ENCODE data around the gene LIPG. TPM values are rescaled to one million over a fixed set of nuclear protein-coding genes. Genes with fewer than 3 reads are reported as not detected.
"Not testable (repeated sequence)": the region's sequence is repeated elsewhere in the genome, so short reads cannot be mapped to it uniquely, and the experiment has no call there.

Gene LIPG
- total RNA-seq, 1 donor from 2014 or later, result 0.88 TPM

DNA sequence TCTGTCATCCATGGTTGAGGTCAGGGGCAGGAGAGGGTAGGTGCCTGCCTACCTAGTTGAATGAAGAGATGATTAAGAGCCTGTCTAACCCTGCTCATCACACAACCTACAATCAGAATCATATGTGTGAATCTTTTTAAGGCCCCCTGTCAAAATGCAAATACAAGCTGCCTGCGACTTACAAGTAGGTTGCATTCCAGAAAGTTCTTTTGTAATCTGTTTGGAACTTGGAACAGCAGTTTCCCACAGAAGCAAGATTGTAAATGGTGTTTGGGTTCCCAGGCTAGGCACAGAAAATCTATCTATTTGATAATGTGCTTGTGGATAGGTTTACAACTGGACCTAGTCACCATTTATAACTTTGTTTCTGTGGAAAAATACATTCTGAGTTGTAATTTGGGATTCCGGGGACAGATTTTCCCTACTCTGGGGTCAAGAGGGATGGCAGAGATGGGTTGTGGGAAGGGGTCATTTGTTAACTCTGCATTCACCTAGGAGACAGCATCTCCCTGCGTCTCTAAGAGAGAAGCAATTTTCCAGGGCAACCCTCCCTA, 4.4 kb downstream of the LIPG start:
- H3K9me3 Mint-ChIP-seq, result no peaks in the 10 kb centered on the region
- no peak overlapping the region for H3K27ac Mint-ChIP-seq
- no peaks in the 10 kb centered on the region for H3K36me3 Mint-ChIP-seq (ENCODE audit: low read depth)
- H3K27me3 Mint-ChIP-seq (ENCODE audit: insufficient read depth), result peaks cover 52% of the 10 kb centered on the region
- DNase-seq (ENCODE audit: low spot score), result no peak
- intact Hi-C loops (cut with micrococcal nuclease), result loop anchor here (10.0 kb wide), 1 partner anchor 629 kb away; the partner anchor contains the start of gene MYO5B
- H3K4me1 Mint-ChIP-seq (ENCODE audit: low read depth), result peaks cover 24% of the 10 kb centered on the region
- no peak overlapping the region for H3K4me3 Mint-ChIP-seq

DNA sequence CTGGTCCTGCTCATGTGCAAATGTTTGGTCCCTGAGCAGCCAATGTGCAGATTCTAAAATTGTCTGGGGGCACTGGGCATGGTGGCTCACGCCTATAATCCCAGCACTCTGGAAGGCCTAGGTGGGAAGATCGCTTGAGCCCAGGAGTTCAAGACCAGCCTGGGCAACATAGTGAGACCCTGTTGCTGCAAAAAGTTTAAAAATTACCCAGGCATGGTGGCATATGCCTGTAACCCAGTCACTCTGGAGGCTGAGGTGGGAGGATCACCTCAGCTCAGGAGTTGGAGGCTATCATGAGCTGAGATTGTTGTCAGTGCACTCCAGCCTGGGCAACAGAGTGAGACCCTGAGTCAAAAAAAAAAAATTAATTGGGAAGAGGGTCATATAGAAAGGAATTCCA, 5.1 kb downstream of the LIPG start:
- Mint-ChIP-seq H3K9me3 (no peaks in the 10 kb centered on the region), H3K27ac (no peak overlapping the region), H3K4me3 (no peak overlapping the region), H3K27me3 (ENCODE audit: insufficient read depth) (peaks cover 46% of the 10 kb centered on the region), H3K36me3 (ENCODE audit: low read depth) (no peaks in the 10 kb centered on the region), H3K4me1 (ENCODE audit: low read depth) (peaks cover 18% of the 10 kb centered on the region)
- no peak for DNase-seq (ENCODE audit: low spot score)
- intact Hi-C loops (cut with micrococcal nuclease), result loop anchor here (10.0 kb wide), 1 partner anchor 628 kb away; the partner anchor contains the start of gene MYO5B

DNA sequence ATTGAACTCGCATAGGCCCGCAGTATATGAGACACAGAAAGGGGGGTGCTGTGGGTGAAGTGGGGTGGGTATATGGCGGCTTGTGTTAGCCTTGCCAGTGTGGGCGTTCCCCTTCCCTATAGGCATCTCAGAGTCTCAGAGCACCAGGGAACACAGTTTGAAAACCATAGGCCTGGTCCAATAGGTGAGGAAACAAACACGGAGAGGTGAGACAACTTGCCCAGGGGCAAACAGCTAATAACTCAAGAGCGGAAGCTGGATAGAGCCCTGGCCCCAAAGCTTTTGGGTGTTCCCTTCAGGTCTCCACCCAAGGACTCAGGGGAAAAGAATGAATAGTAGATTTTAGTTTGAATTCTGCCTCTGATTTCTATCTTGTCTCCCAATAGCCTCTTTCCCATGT, 7.9 kb downstream of the LIPG start:
- intact Hi-C loops (cut with micrococcal nuclease), result loop anchor here (10.0 kb wide), 1 partner anchor 625 kb away; the partner anchor contains the start of gene MYO5B
- Mint-ChIP-seq H3K9me3 (no peaks in the 10 kb centered on the region), H3K27me3 (ENCODE audit: insufficient read depth) (peaks cover 20% of the 10 kb centered on the region), H3K4me3 (no peak overlapping the region), H3K36me3 (ENCODE audit: low read depth) (no peaks in the 10 kb centered on the region), H3K27ac (no peak overlapping the region), H3K4me1 (ENCODE audit: low read depth) (no peaks in the 10 kb centered on the region)
- no peak for DNase-seq (ENCODE audit: low spot score)

DNA sequence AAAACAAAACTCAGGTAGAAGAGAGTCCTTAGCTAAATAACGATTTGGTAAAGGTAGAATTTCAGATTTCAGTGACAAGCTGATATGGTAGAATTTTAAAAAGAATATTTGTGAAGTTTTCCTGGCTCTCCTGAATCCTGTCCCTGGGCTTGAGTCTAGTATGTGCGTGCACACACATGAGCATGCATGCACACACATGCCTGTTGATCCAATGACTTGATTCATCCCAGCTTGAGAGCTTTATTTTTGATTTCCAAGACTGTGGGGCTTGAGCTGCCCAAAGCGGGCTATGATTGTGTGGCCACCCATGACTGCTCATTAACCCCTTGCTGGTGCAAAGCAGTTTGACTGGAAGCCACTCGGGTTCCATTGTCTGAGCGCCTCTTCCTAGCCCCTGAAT, 9.0 kb downstream of the LIPG start:
- no peak overlapping the region for H3K4me3 Mint-ChIP-seq
- no peak overlapping the region for H3K27ac Mint-ChIP-seq
- intact Hi-C loops (cut with micrococcal nuclease), result no loop called here
- H3K36me3 Mint-ChIP-seq (ENCODE audit: low read depth), result no peaks in the 10 kb centered on the region
- H3K27me3 Mint-ChIP-seq (ENCODE audit: insufficient read depth), result peaks cover 10% of the 10 kb centered on the region
- H3K9me3 Mint-ChIP-seq, result no peaks in the 10 kb centered on the region
- no peaks in the 10 kb centered on the region for H3K4me1 Mint-ChIP-seq (ENCODE audit: low read depth)
- DNase-seq (ENCODE audit: low spot score), result no peak

DNA sequence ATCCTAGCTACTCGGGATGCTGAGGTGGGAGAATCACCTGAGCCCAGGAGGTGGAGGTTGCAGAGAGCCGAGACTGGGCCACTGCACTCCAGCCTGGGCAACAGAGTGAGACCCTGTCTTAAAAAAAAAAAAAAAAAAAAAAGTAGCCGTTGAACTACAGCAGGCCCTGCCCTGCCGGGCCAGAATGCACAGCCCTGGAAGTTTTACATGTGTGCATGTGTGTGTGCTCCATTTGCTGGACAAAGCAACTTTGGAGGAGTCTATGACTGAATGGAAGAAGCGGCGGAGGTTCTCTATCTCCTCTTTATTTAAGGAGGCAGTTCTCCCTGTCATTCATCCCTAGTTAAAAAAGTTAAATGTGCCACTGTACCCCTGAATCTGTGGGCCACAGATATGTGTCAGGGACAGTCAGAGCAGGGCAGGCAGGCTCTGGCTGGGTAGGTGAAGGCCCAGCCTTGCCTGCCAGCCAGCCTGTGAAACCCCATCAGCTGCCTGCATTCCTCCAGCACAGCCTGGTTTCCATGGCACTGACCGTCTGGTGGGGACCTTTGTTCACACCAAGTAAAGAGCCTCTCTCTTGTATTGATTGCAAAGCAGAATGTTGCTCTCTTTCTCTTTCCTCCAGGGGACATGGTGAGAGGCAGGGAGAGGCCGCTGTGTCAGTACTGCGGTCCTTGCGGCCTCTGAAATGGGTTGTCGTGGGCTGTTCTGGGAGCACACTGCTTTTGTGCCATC, 10.9 kb downstream of the LIPG start:
- intact Hi-C loops (cut with micrococcal nuclease), result no loop called here
- Mint-ChIP-seq H3K4me3 (no peak overlapping the region), H3K27ac (no peak overlapping the region)

DNA sequence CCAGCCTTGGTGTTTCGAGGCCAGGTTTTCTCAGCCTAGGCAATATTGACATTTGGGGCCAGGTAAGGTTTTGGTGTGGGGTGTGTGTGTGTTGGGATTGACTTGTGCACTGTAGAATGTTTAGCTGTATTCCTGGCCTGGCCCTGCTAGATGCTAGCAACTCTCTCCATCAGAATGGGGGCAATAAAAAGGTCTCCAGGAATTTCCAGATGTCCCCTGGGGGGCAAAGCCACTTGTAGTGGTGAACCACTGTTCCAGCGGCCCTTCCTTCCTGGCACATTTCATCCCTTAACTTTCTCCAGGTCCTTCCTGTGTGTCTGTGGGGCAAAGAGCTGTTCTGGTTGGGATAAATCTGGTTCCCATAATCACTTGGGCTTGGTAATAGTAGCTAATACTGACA, 12.0 kb downstream of the LIPG start:
- H3K36me3 Mint-ChIP-seq (ENCODE audit: low read depth), result no peaks in the 10 kb centered on the region
- intact Hi-C loops (cut with micrococcal nuclease), result no loop called here
- H3K27me3 Mint-ChIP-seq (ENCODE audit: insufficient read depth), result no peaks in the 10 kb centered on the region
- H3K27ac Mint-ChIP-seq, result no peak overlapping the region
- H3K9me3 Mint-ChIP-seq, result no peaks in the 10 kb centered on the region
- H3K4me1 Mint-ChIP-seq (ENCODE audit: low read depth), result no peaks in the 10 kb centered on the region
- H3K4me3 Mint-ChIP-seq, result no peak overlapping the region
- DNase-seq (ENCODE audit: low spot score), result no peak

More for the DNA sequence above, 10.9 kb downstream of the LIPG start:
- Mint-ChIP-seq H3K36me3 (ENCODE audit: low read depth) (no peaks in the 10 kb centered on the region), H3K9me3 (no peaks in the 10 kb centered on the region), H3K27me3 (ENCODE audit: insufficient read depth) (peaks cover under 1% of the 10 kb centered on the region), H3K4me1 (ENCODE audit: low read depth) (no peaks in the 10 kb centered on the region)
- no peak for DNase-seq (ENCODE audit: low spot score)

DNA sequence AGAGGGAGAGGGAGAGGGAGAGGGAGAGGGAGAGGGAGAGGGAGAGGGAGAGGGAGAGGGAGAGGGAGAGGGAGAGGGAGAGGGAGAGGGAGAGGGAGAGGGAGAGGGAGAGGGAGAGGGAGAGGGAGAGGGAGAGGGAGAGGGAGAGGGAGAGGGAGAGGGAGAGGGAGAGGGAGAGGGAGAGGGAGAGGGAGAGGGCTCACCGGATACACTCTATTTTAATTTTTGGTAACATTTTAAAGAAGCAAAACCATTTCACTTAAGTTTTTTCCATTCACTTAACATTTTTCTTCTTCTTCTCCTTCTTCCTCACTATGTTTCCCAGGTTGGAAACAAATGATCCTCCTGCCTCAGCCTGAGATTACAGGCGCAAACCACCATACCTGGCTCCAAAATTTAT, 17.2 kb downstream of the LIPG start:
- H3K9me3 Mint-ChIP-seq; intact Hi-C loops (cut with micrococcal nuclease); H3K4me3 Mint-ChIP-seq; H3K27ac Mint-ChIP-seq; DNase-seq (ENCODE audit: low spot score); H3K4me1 Mint-ChIP-seq (ENCODE audit: low read depth); H3K27me3 Mint-ChIP-seq (ENCODE audit: insufficient read depth); H3K36me3 Mint-ChIP-seq (ENCODE audit: low read depth): not testable (repeated sequence)

DNA sequence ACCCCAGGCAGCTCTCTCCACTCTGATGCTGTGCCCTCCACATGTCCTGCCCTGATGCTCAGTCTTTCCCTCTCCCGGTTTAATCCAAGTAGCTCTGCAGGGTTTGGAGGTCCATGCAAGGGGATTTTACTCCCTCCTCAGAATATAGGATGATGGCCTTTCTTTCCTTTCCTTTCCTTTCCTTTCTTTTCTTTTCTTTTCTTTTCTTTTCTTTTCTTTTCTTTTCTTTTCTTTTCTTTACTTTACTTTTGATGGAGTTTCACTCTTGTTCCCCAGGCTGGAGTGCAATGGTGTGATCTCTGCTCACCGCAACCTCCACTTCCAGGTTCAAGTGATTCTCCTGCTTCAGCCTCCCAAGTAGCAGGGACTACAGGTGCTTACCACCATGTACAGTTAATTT, 17.7 kb downstream of the LIPG start:
- DNase-seq (ENCODE audit: low spot score); H3K4me1 Mint-ChIP-seq (ENCODE audit: low read depth); H3K27me3 Mint-ChIP-seq (ENCODE audit: insufficient read depth); H3K36me3 Mint-ChIP-seq (ENCODE audit: low read depth); H3K4me3 Mint-ChIP-seq; H3K9me3 Mint-ChIP-seq; intact Hi-C loops (cut with micrococcal nuclease); H3K27ac Mint-ChIP-seq: not testable (repeated sequence)

DNA sequence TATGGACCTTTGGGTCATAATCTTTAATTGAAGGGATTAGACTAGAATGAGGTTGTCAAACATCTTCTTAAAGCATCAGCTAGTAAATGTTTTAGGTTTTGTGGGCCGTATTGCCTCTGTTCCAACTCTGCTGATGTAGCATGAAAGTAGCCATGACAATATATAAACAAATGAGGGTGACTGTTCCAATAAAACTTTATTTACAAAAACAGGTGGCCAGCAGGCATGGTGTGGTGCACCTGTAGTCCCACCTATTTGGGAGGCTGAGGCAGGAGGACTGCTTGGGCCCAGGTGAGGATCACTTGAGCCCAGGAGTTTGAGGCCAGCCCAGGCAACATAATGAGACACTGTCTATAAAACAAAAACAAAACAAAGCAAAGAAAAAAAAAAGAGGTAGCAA, 18.4 kb downstream of the LIPG start:
- no peaks in the 10 kb centered on the region for H3K4me1 Mint-ChIP-seq (ENCODE audit: low read depth)
- no peak for DNase-seq (ENCODE audit: low spot score)
- no peak overlapping the region for H3K27ac Mint-ChIP-seq
- no peaks in the 10 kb centered on the region for H3K9me3 Mint-ChIP-seq
- no peaks in the 10 kb centered on the region for H3K36me3 Mint-ChIP-seq (ENCODE audit: low read depth)
- intact Hi-C loops (cut with micrococcal nuclease), result no loop called here
- H3K27me3 Mint-ChIP-seq (ENCODE audit: insufficient read depth), result peaks cover 9% of the 10 kb centered on the region
- no peak overlapping the region for H3K4me3 Mint-ChIP-seq

DNA sequence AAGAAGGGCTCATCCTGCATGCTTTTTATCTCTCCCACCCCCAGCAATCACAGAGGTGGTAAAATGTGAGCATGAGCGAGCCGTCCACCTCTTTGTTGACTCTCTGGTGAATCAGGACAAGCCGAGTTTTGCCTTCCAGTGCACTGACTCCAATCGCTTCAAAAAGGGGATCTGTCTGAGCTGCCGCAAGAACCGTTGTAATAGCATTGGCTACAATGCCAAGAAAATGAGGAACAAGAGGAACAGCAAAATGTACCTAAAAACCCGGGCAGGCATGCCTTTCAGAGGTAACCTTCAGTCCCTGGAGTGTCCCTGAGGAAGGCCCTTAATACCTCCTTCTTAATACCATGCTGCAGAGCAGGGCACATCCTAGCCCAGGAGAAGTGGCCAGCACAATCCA, 19.5 kb downstream of the LIPG start:
- no peak for DNase-seq (ENCODE audit: low spot score)
- Mint-ChIP-seq H3K36me3 (ENCODE audit: low read depth) (no peaks in the 10 kb centered on the region), H3K4me1 (ENCODE audit: low read depth) (no peaks in the 10 kb centered on the region), H3K27me3 (ENCODE audit: insufficient read depth) (peaks cover 9% of the 10 kb centered on the region), H3K4me3 (no peak overlapping the region), H3K27ac (no peak overlapping the region), H3K9me3 (no peaks in the 10 kb centered on the region)
- intact Hi-C loops (cut with micrococcal nuclease), result no loop called here

DNA sequence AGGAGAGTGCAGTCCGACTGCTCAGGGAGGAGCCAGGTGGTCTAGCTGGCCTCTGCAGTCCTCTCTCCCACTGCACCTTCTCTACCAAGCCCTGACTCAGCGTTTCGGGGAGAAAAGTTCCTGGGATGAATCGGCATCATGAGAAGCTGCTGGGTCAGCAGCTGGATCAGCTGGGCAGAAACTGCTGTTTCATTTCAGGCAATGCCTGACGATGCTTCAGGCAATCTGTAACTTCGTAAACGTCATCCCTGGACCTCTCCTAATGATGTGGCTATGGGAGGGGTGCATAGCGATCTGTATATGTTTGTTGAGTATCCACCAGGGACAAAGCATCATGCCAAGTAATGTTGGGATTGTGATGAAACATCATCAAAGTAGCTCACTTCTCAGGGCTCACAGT, 20.7 kb downstream of the LIPG start:
- H3K27me3 Mint-ChIP-seq (ENCODE audit: insufficient read depth), result peaks cover 9% of the 10 kb centered on the region
- H3K27ac Mint-ChIP-seq, result no peak overlapping the region
- no peaks in the 10 kb centered on the region for H3K9me3 Mint-ChIP-seq
- H3K36me3 Mint-ChIP-seq (ENCODE audit: low read depth), result no peaks in the 10 kb centered on the region
- DNase-seq (ENCODE audit: low spot score), result no peak
- intact Hi-C loops (cut with micrococcal nuclease), result no loop called here
- H3K4me3 Mint-ChIP-seq, result no peak overlapping the region
- H3K4me1 Mint-ChIP-seq (ENCODE audit: low read depth), result no peaks in the 10 kb centered on the region

DNA sequence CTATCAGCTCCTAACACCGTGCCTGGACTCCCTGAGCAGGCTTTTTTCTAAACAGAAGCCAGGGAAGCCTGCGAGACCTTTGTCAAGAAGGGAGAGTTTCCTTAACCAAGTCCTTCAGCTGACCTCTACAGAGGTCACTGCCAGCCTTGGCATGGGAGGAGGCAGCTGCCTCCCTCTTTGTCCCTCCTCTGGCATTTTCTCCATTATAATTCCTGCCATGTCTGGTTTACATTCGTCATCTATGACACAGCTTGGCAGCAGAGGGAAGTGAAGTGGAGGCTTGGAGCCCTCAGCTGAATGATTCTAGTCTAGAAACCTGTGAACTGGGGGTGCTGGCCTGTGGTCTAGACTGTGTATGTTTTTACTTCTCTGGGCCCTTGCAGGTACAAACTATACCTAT, 22.5 kb downstream of the LIPG start:
- no peak for DNase-seq (ENCODE audit: low spot score)
- Mint-ChIP-seq H3K4me3 (no peak overlapping the region), H3K36me3 (ENCODE audit: low read depth) (no peaks in the 10 kb centered on the region), H3K9me3 (no peaks in the 10 kb centered on the region), H3K27ac (no peak overlapping the region), H3K4me1 (ENCODE audit: low read depth) (no peaks in the 10 kb centered on the region), H3K27me3 (ENCODE audit: insufficient read depth) (peaks cover 9% of the 10 kb centered on the region)
- intact Hi-C loops (cut with micrococcal nuclease), result no loop called here

DNA sequence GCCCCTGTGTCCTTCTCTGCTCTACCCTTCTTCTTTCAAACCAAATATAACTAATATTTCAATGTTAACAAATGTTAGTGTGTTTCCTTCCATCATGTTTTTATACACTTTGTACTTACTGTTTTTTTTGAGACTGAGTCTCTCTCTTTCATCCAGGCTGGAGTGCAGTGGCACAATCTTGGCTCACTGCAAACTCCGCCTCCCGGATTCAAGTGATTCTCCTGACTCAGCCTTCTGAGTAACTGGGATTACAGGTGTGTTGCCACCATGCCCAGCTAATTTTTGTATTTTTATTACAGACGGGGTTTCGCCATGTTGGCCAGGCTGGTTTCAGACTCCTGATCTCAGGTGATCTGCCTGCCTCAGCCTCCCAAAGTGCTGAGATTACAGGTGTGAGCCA, 23.1 kb downstream of the LIPG start:
- DNase-seq (ENCODE audit: low spot score); H3K27ac Mint-ChIP-seq; H3K27me3 Mint-ChIP-seq (ENCODE audit: insufficient read depth); intact Hi-C loops (cut with micrococcal nuclease); H3K9me3 Mint-ChIP-seq; H3K36me3 Mint-ChIP-seq (ENCODE audit: low read depth); H3K4me3 Mint-ChIP-seq; H3K4me1 Mint-ChIP-seq (ENCODE audit: low read depth): not testable (repeated sequence)

Data from activated T-helper 1 cell treated with anti-CD3 and anti-CD28 coated beads, Interleukin-12 subunit alpha, Interleukin-12 subunit beta, Interleukin-2, Interleukin-4 antibody, amounts not matched to agents 30 ng/mL and 10 ng/mL and 1 ng/mL, durations not matched to agents 14 hours and 24 hours and 36 hours (primary cell).